A673 (cell line): ENCODE results near the gene MAN1C1. TPM values are rescaled to one million over a fixed set of nuclear protein-coding genes. Genes with fewer than 3 reads are reported as not detected.

Source experiments
- BruUV-seq: library from RNA; stranded (reverse); fragments of 400-500 nt; replicated peaks from 2 replicates; lab custom pipeline; 2021; lab: Mats Ljungman, UMichigan
- CTCF ChIA-PET: fragments of 300-600 bp; sonication (Branson Sonifier 250); formaldehyde crosslinking; loops from one replicate; lab custom pipeline; 2022; ENCODE audit warnings: antibody characterized with exemption; lab: Charles Lee
- POLR2A ChIA-PET: fragments of 300-600 bp; sonication (Branson Sonifier 250); formaldehyde crosslinking; loops from one replicate; lab custom pipeline; 2022; ENCODE audit warnings: antibody characterized with exemption; ENCODE audit not compliant: low non-redundant PET; lab: Charles Lee
- DNase-seq: peaks from one replicate; pipeline ENCODE4 v3.0.0-alpha.2; 2015; ENCODE audit warnings: low spot score
- H3K27ac ChIP-seq: fragments of 200-600 bp; sonication (generic); 2 replicates; pipeline ENCODE4 v1.5.1; 2016; ENCODE audit warnings: mixed run types, low read depth, mild to moderate bottlenecking, mixed read lengths, antibody characterized with exemption, low read length; ENCODE audit not compliant: poor library complexity, severe bottlenecking
- H3K27me3 ChIP-seq: fragments of 200-600 bp; sonication (generic); replicated peaks from 2 replicates; pipeline ENCODE4 v1.6.1; 2017; ENCODE audit warnings: mixed run types, low read depth, mild to moderate bottlenecking, mixed read lengths, antibody characterized with exemption, low read length; ENCODE audit not compliant: insufficient read depth, poor library complexity
- H3K36me3 ChIP-seq: fragments of 200-600 bp; sonication (generic); 2 replicates; pipeline ENCODE4 v1.6.1; 2016; ENCODE audit warnings: mixed run types, mild to moderate bottlenecking, mixed read lengths, antibody characterized with exemption, low read length; ENCODE audit not compliant: insufficient read depth, poor library complexity, severe bottlenecking
- H3K4me1 ChIP-seq: fragments of 200-600 bp; sonication (generic); 2 replicates; pipeline ENCODE4 v1.6.1; 2017; ENCODE audit warnings: mixed run types, mild to moderate bottlenecking, mixed read lengths, antibody characterized with exemption, low read length; ENCODE audit not compliant: insufficient read depth, poor library complexity, severe bottlenecking
- H3K4me3 ChIP-seq: fragments of 200-600 bp; sonication (generic); 2 replicates; pipeline ENCODE4 v1.5.1; 2016; ENCODE audit warnings: low read depth, mixed run types, mild to moderate bottlenecking, mixed read lengths, low read length; ENCODE audit not compliant: poor library complexity, severe bottlenecking
- H3K9me3 ChIP-seq: fragments of 200-600 bp; sonication (generic); 2 replicates; pipeline ENCODE4 v1.6.1; 2016; ENCODE audit warnings: mixed run types, low read depth, mild to moderate bottlenecking, mixed read lengths, antibody characterized with exemption, low read length; ENCODE audit not compliant: poor library complexity, severe bottlenecking
- EZH2 ChIP-seq: fragments of 200-600 bp; sonication (generic); IDR thresholded peaks from 2 replicates; pipeline ENCODE4 v1.6.1; 2017; ENCODE audit warnings: borderline replicate concordance, low read depth, mild to moderate bottlenecking, mixed read lengths, antibody characterized with exemption, low read length; ENCODE audit not compliant: poor library complexity, severe bottlenecking
- intact Hi-C: fragments of 100-400 bp; cut with micrococcal nuclease; formaldehyde crosslinking; loops from one replicate; pipeline ENCODE4 v1.10.0; 2022; ENCODE audit not compliant: unreplicated experiment
- total RNA-seq: library from RNA; stranded (reverse); gene quantifications from 2 replicates; pipeline ENCODE4 v1.2.3, GENCODE V29; 2021
- TF ChIP-seq, protein P1 (sequence below): fragments of 300-800, 200-600 bp; sonication (generic); conservative IDR thresholded peaks from 2 replicates; pipeline ENCODE4 v1.5.1; 2017; ENCODE audit warnings: low read depth, mild to moderate bottlenecking, antibody characterized with exemption, low read length, moderate library complexity, mixed read lengths

MAN1C1 gene
- total RNA-seq, 1 experiment from 2014 or later: 0.21 TPM

DNA sequence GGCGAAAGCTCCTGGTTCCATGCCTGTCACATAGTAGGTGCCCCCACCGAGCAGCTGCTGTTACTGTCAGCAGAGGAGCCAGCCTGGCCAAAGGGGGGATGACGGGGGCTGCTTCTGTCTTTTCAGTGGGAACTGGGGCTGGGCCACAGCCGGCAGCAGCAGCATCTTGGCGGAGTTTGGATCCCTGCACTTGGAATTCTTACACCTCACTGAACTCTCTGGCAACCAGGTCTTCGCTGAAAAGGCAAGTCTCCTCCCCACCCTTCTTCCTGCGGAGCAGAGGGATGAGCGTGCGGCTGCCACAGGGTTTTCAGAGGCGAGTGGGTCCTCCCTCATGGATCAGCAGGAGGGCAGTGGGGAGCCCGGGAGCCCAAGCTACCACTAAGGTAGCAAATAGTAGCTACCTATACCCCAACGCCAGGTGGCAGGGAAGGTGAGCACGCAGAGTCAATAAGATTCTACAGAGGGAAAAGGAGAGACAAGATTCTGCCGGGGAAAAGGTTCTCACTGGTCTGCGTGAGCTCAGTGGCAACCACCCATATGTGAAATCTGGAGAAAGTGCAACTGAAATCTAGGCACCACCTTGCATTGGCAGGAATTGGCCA is 142.0 kb downstream of the MAN1C1 start:
- H3K4me1 ChIP-seq: no peaks in the 10 kb centered on the region
- no peaks in the 10 kb centered on the region for H3K27me3 ChIP-seq
- ChIA-PET POLR2A (no interaction called here), CTCF (no interaction called here)
- intact Hi-C loops: no loop called here
- no TSS peak for BruUV-seq
- no peak for DNase-seq
- no peak overlapping the region for H3K27ac ChIP-seq
- H3K9me3 ChIP-seq: no peaks in the 10 kb centered on the region
- no peak overlapping the region for H3K4me3 ChIP-seq
- H3K36me3 ChIP-seq: no peaks in the 10 kb centered on the region
- no peak for TF ChIP-seq EZH2
- TF ChIP-seq, protein P1, sequence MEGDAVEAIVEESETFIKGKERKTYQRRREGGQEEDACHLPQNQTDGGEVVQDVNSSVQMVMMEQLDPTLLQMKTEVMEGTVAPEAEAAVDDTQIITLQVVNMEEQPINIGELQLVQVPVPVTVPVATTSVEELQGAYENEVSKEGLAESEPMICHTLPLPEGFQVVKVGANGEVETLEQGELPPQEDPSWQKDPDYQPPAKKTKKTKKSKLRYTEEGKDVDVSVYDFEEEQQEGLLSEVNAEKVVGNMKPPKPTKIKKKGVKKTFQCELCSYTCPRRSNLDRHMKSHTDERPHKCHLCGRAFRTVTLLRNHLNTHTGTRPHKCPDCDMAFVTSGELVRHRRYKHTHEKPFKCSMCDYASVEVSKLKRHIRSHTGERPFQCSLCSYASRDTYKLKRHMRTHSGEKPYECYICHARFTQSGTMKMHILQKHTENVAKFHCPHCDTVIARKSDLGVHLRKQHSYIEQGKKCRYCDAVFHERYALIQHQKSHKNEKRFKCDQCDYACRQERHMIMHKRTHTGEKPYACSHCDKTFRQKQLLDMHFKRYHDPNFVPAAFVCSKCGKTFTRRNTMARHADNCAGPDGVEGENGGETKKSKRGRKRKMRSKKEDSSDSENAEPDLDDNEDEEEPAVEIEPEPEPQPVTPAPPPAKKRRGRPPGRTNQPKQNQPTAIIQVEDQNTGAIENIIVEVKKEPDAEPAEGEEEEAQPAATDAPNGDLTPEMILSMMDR: no peak

DNA sequence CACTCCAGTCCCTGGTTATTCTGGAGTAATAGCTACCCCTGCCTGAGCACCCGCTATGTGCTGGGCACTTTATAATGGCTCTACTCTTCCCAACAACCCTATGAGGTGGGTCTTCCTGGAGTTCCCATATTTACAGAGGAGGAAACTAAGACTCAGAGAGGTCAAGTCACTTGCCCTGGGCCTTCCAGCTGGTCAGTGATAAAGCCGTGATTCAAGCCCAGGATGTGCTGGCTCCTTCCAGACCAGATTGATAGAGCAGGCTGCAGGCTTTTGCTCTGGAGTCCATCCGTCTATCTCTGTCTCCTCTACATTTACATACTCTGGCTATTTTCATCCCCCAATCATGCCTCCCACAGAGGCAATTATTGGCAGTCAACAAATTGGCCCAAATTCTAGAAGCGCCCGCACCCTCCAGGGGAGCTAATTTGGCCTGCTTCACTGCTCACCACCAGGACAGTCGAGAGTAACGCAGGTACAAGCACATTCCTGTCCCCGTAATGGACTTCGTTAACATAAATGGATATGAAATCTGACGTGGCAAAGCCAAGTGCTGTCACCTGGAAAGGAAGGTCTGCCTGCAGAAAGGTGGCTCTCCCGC is 143.6 kb downstream of the MAN1C1 start:
- no peaks in the 10 kb centered on the region for H3K27me3 ChIP-seq
- no peak for DNase-seq
- no peaks in the 10 kb centered on the region for H3K36me3 ChIP-seq
- ChIA-PET CTCF (no interaction called here), POLR2A (no interaction called here)
- intact Hi-C loops: no loop called here
- no peak overlapping the region for H3K4me3 ChIP-seq
- no peaks in the 10 kb centered on the region for H3K9me3 ChIP-seq
- no TSS peak for BruUV-seq
- no peak overlapping the region for H3K27ac ChIP-seq
- TF ChIP-seq, protein P1: no peak
- TF ChIP-seq EZH2: no peak
- H3K4me1 ChIP-seq: no peaks in the 10 kb centered on the region

DNA sequence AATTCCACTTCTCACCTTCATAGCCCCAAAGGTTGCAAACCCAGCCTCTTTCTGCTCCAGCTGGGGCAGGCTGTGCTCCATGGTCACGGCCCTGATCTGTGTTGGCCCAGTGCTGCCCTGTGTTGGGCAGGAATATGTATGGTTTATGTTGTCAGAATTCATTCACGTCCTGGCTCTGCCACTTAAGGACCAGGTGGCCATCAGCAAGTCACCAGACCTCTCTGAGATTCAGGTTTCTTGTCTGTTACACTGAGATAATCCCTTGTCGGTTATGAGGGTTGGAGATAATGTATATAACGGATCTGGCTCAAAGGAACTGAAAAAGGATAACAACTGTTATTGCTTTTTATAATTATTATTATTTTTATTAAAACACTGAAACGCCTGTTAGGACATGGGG is 144.3 kb downstream of the MAN1C1 start:
- CTCF ChIA-PET: no interaction called here
- H3K27ac ChIP-seq: no peak overlapping the region

More for the DNA sequence above, 144.3 kb downstream of the MAN1C1 start:
- DNase-seq: no peak
- Histone ChIP-seq H3K4me3 (no peak overlapping the region), H3K4me1 (no peaks in the 10 kb centered on the region), H3K9me3 (no peaks in the 10 kb centered on the region), H3K36me3 (no peaks in the 10 kb centered on the region), H3K27me3 (no peaks in the 10 kb centered on the region)
- BruUV-seq: no TSS peak
- TF ChIP-seq, protein P1: no peak
- TF ChIP-seq EZH2: no peak
- intact Hi-C loops: no loop called here
- POLR2A ChIA-PET: no interaction called here
